T-helper 9 cell (primary cell): ENCODE results near the gene ATM.
A peak's percentile ranks its signal among the peaks of the same experiment; 100 is the strongest.
"Not testable (repeated sequence)": the region's sequence is repeated elsewhere in the genome, so short reads cannot be mapped to it uniquely, and the experiment has no call there.

Experiments used
- DNase-seq: peaks from one replicate; pipeline ENCODE4 v3.0.0-alpha.2; 2020

ATM gene

DNA sequence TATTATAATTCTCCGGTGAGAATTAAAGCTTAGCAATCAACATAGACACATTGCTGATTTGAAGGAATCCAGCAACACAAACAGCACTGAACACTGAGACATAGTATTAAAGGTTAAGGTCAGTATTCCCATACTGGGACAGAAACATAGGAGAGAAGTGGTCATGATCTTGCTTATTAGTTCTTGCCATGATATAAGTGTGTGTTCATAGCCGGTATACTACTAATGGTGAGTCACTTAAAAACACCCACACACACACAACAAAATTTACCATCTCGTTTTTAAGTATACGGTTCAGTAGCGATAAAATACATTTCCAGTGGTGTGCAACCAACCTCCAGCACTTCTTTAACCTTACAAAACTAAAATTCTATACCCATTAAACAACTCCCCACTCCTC is 148.1 kb downstream of the ATM start:
- no peak for DNase-seq

DNA sequence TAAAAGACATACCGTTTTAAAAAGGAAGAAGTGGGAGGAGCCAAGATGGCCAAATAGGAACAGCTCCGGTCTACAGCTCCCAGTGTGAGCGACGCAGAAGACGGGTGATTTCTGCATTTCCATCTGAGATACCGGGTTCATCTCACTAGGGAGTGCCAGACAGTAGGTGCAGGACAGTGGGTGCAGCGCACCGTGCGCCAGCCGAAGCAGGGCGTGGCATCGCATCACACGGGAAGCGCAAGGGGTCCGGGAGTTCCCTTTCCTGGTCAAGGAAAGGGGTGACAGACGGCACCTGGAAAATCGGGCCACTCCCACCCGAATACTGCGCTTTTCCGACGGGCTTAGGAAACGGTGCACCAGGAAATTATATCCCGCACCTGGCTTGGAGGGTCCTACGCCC is 150.6 kb downstream of the ATM start:
- DNase-seq, result not testable (repeated sequence)

DNA sequence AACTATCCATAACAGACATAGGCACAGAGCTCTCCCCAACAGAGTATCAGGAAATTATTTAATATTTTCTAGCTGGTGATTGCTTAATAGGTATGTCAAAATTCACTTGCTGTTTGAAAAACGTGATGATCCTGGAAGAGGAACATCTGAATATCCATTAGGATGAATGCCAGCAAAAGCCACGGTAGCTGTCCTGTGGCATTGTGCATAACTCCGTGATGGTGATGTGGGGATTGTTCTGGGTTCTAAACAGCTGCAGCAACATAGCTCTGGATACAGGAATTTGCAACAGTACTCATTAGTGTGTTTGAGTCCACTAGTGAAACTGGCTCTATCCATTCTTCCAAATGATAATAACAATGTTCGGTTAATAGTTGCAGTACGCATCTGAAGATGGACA is 165.7 kb downstream of the ATM start:
- no peak for DNase-seq

DNA sequence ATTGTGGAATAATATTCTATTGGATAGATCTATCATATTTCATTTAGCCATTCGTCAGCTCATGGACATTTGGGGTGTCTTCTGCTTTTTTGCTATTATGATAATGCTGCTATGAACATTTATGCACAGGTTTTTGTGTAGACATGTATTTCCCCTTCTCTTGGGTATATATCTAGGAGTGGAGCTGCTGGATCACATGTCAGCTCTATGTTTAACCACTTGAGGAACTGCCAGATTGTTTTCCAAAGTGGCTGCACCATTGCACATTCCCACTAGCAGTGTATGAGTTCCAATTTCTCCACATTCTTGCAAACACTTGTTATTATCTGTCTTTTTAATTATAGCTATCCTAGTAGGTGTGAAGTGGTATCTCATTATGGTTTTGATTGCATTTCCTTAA is 169.5 kb downstream of the ATM start:
- no peak for DNase-seq

DNA sequence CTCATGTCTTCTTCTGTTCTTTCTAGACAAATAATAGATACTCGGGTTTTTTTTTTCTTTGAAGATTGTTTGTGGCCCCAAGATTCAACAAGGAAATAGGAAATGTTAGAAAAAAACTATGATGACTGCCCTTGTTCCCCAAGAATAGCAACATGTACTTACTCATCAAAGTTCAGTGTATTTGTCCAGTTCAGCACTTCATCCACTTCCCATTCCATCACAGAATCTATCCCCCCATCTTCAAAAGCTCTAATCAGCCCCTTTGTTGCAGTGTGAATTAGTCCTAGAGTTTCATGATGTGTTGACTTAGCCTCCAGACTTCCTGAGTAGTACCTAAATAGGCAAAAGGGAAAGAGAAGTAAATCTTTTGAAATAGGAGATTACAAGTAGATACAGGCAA is 170.2 kb downstream of the ATM start:
- no peak for DNase-seq

DNA sequence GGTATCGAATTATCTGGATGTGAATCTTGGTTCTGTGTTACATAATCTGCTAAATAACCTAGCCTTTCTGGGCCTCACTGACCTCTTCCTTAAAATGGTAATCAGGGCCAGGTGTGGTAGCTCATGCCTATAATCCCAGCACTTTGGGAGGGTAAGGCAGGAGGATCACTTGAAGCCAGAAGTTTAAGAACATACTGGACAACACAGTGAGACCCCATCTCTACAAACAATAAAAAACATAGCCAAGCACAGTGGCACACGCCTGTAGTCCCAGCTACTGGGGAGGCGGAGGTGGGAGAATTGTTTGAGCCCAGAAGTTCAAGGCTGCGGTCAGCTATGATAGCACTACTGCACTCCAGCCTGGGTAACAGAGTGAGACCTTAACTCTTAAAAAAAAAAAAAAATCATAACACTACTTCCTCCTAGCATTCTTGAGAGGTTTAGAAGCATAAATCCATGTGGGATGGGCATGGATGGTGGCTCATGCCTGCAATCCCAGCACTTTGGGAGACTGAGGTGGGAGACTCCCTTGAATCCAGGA is 171.9 kb downstream of the ATM start:
- DNase-seq, result no peak

DNA sequence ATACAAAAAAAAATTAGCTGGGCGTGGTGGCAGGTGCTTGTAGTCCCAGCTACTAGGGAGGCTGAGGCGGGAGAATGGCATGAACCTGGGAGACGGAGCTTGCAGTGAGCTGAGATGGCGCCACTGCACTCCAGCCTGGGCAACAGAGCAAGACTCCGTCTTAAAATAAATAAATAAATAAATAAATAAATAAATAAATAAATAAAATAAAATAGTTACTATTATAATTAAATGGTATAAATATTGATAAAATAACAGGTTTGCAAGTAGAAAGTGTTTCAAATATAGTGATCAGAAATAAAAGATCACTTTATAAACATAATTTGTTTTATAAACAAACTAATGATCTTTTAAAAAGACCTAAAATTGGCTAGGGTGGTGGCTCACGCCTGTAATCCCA is 173.8 kb downstream of the ATM start:
- DNase-seq, result not testable (repeated sequence)

DNA sequence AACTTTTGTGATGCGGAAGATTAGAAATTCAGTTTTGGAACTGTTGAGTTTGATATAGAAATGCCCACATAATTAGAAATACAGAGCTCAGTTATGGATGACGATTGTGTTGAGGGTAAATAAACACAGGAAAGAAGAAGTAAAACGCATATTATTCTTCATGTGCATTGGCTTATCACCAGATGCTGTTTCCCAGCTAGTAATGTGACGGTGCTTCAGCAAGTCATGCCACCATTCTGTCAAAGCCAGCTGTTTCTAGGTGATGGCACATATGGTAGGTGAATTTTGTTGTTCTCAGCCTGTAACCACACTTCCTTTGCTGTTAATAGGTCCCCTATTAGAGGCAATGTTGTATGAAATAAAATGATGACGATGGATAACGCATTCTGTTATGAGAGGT is 175.6 kb downstream of the ATM start:
- no peak for DNase-seq

DNA sequence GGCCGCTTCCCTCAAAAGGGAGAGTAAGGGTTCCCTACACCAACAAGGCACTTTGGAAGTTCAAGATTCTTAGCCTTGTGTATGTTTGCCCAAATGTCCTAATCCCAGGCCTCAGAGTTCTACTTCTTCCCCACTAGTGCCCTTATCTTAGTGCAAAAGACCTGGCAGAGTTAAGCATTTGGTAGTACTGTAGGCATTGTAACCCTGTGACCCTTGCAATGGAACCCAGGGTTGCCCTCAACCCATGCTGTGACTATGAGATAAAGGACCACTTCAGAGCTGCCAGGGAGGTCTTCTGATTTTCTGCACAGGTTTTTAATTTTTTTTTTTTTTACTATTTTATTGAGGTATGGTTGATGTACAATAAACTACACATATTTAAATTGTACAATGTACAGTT is 179.4 kb downstream of the ATM start:
- DNase-seq, result no peak

DNA sequence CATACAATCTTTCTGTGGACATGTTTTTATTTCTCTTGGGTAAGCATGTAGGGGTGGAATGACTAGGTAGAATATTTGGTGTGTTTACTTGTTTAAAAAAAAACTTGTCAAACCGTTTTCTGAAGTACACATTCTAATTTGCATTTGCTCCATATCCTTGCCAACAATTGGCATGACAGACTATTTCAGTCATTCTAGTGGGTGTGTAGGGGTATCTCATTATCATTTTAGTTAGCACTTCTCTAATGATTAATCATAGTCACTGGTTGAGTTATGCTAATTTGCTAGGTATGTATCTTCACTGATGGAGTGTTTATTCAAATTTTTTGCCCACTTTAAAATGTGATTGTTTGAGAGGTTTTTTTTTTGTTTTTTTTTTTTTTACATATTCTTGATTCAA is 180.2 kb downstream of the ATM start:
- no peak for DNase-seq

DNA sequence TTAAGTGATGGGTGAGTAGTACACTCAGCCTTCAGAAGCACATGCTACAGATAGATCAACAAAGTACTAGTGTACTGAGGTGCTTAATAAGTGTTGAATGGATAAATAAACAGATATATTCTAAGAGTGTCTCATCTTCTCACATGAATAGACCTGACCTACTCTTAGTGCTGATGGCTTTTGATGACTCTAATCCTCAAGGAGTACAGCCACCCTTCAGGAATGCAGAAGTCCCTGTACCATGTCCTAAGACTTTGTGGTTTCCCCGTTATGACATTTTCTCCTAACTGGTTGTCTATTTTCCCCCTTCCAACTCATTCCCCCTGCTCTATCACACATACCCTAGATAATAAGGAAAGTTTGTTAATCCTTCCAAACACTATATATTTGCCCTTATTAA is 182.8 kb downstream of the ATM start:
- DNase-seq, result no peak

DNA sequence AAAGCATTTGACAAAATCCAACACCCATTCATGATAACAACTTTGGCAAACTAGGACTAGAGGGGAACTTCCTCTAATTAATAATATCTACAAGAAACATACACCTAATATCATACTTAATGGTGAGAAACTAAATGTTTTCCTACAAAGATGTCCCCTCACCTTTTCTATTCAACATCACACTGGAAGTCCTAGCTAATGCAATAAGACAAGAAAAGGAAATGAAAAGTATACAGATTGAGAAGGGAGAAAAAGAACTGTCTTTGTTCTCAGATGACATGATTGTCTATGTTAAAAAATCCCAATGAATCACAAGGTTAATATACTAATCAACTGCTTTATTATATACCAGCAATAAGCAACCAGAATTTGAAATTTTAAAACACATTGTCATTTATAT is 192.1 kb downstream of the ATM start:
- no peak for DNase-seq

DNA sequence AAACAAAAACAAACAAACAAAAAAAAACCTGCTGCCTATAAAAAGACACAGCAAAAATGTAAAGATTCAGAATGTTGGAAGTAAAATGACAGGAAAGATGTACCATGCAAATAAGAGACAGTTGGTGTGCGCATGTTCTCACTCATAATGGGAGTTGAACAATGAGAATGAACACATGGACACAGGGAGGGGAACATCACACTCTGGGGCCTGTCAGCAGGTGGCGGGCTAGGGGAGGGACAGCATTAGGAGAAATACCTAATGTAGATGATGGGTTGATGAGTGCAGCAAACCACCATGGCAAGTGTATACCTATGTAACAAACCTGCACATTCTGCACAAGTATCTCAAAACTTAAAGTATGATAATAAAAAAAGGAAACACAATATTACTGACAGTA is 194.7 kb downstream of the ATM start:
- peak; percentile 17 for DNase-seq
